Prostate gland (tissue), 2 donors: Measurements from ENCODE around the gene PAK5.

Experiments used
- POLR2A ChIP-seq: fragments of 450-650 bp; IDR thresholded peaks from one replicate; pipeline ENCODE4 v1.6.1; 2016; ENCODE audit warnings: antibody characterized with exemption, mild to moderate bottlenecking
- POLR2AphosphoS5 ChIP-seq: sonication (generic); formaldehyde crosslinking; IDR thresholded peaks from one replicate; pipeline ENCODE4 v1.6.1; 2017; ENCODE audit warnings: antibody characterized with exemption
- TF ChIP-seq, protein P1 (sequence below), 4 experiments: fragments of 200-600 bp in 2 of 4; fragments of 450-650 bp in 2 of 4; sonication (generic) in 2 of 4; IDR thresholded peaks; 1 replicate in 3 of 4; 2 replicates in 1 of 4; pipeline ENCODE4 v1.5.1; 2016 to 2019; ENCODE audit warnings: antibody characterized with exemption in 4 of 4, mild to moderate bottlenecking in 2 of 4, moderate library complexity in 2 of 4

- TF ChIP-seq, protein P1, sequence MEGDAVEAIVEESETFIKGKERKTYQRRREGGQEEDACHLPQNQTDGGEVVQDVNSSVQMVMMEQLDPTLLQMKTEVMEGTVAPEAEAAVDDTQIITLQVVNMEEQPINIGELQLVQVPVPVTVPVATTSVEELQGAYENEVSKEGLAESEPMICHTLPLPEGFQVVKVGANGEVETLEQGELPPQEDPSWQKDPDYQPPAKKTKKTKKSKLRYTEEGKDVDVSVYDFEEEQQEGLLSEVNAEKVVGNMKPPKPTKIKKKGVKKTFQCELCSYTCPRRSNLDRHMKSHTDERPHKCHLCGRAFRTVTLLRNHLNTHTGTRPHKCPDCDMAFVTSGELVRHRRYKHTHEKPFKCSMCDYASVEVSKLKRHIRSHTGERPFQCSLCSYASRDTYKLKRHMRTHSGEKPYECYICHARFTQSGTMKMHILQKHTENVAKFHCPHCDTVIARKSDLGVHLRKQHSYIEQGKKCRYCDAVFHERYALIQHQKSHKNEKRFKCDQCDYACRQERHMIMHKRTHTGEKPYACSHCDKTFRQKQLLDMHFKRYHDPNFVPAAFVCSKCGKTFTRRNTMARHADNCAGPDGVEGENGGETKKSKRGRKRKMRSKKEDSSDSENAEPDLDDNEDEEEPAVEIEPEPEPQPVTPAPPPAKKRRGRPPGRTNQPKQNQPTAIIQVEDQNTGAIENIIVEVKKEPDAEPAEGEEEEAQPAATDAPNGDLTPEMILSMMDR (IDR thresholded peaks at IDR 0.05): no peak
- TF ChIP-seq POLR2A (no peak), POLR2AphosphoS5 (no peak)
Measured at GRCh38 chr20:9637889-9638288, 201.0 kb downstream of the PAK5 start.
